Mammary epithelial cell (primary cell): ENCODE data around the gene MEI1.

Source experiments
- CTCF ChIP-seq, 2 donors: IDR thresholded peaks in 1 of 2; conservative IDR thresholded peaks in 1 of 2; 2 replicates each; pipeline ENCODE4 v1.5.1; 2011 to 2012; ENCODE audit warnings: inconsistent platforms in 2 of 2, low read length in 2 of 2, mild to moderate bottlenecking in 2 of 2, control low read depth in 1 of 2, low read depth in 1 of 2; ENCODE audit not compliant: insufficient read depth in 1 of 2; ENCODE audit errors: extremely low read depth in 1 of 2
- EZH2 ChIP-seq: IDR thresholded peaks from 2 replicates; pipeline ENCODE4 v1.6.1; 2012; ENCODE audit warnings: low read length, inconsistent platforms, borderline replicate concordance

- TF ChIP-seq CTCF (conservative IDR thresholded peaks at IDR 0.05 in 1 of 2, IDR thresholded peaks at IDR 0.05 in 1 of 2; ENCODE audit: extremely low read depth in 1 of 2, insufficient read depth in 1 of 2, low read depth in 1 of 2, low read length in 2 of 2) (no peak), EZH2 (no peak)
These were observed 30.1 kb upstream of the MEI1 start for GRCh38 chr22:41668971-41669911.
